HL-60 (cell line): ENCODE results near the gene SFT2D1.

Experiments
- CTCF ChIP-seq: IDR thresholded peaks from one replicate; pipeline ENCODE4 v1.5.1; 2011; ENCODE audit warnings: low read length, control low read depth, inconsistent platforms; ENCODE audit not compliant: insufficient read depth
- TF ChIP-seq, protein P1 (sequence below): IDR thresholded peaks from 2 replicates; pipeline ENCODE4 v1.6.1; 2012; ENCODE audit warnings: low read depth; ENCODE audit not compliant: insufficient replicate concordance

- TF ChIP-seq CTCF = no peak
- TF ChIP-seq, protein P1, sequence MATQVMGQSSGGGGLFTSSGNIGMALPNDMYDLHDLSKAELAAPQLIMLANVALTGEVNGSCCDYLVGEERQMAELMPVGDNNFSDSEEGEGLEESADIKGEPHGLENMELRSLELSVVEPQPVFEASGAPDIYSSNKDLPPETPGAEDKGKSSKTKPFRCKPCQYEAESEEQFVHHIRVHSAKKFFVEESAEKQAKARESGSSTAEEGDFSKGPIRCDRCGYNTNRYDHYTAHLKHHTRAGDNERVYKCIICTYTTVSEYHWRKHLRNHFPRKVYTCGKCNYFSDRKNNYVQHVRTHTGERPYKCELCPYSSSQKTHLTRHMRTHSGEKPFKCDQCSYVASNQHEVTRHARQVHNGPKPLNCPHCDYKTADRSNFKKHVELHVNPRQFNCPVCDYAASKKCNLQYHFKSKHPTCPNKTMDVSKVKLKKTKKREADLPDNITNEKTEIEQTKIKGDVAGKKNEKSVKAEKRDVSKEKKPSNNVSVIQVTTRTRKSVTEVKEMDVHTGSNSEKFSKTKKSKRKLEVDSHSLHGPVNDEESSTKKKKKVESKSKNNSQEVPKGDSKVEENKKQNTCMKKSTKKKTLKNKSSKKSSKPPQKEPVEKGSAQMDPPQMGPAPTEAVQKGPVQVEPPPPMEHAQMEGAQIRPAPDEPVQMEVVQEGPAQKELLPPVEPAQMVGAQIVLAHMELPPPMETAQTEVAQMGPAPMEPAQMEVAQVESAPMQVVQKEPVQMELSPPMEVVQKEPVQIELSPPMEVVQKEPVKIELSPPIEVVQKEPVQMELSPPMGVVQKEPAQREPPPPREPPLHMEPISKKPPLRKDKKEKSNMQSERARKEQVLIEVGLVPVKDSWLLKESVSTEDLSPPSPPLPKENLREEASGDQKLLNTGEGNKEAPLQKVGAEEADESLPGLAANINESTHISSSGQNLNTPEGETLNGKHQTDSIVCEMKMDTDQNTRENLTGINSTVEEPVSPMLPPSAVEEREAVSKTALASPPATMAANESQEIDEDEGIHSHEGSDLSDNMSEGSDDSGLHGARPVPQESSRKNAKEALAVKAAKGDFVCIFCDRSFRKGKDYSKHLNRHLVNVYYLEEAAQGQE = no peak
These were observed 4.1 kb upstream of the SFT2D1 start for GRCh38 chr6:166346449-166346848.
